CD4-positive, CD25-positive, alpha-beta regulatory T cell (primary cell): ENCODE data around the gene MAGEA12. TPM values are rescaled to one million over a fixed set of nuclear protein-coding genes. Genes with fewer than 3 reads are reported as not detected.

Experiments
- polyA plus RNA-seq, 4 donors: library from polyadenylated mRNA; unstranded; fragments of 300-500 nt; fragmentation: Illumina TruSeq; gene quantifications; one replicate each; pipeline ENCODE4 v1.2.3, GENCODE V29; 2021
- total RNA-seq: library from RNA; stranded (reverse); gene quantifications from one replicate; pipeline ENCODE4 v1.2.3, GENCODE V29; 2022

MAGEA12 gene
- total and polyA plus RNA-seq, 5 donors from 2014 or later = not detected

Other genes starting within 250 kb of the MAGEA12 start
- gene GABRQ, start 95.9 kb upstream of the MAGEA12 start, total RNA-seq = not detected
- gene GABRQ, start 95.9 kb upstream of the MAGEA12 start, polyA plus RNA-seq = not detected
- gene MAGEA3, start 35.0 kb upstream of the MAGEA12 start, total RNA-seq = not detected
- not detected for gene MAGEA3, start 35.0 kb upstream of the MAGEA12 start, polyA plus RNA-seq
- not detected for gene CSAG2, start 24.5 kb upstream of the MAGEA12 start, total RNA-seq
- not detected for gene CSAG2, start 24.5 kb upstream of the MAGEA12 start, polyA plus RNA-seq
- gene MAGEA2B, start 19.1 kb upstream of the MAGEA12 start, total RNA-seq = not detected
- gene MAGEA2B, start 19.1 kb upstream of the MAGEA12 start, polyA plus RNA-seq = not detected
- gene CSAG1, start within 50 bp of the MAGEA12 start, total RNA-seq = not detected
- gene CSAG1, start within 50 bp of the MAGEA12 start, polyA plus RNA-seq = not detected
- not detected for gene MAGEA2, start 20.1 kb downstream of the MAGEA12 start, total RNA-seq
- gene MAGEA2, start 20.1 kb downstream of the MAGEA12 start, polyA plus RNA-seq = not detected
- not detected for gene CSAG3, start 25.5 kb downstream of the MAGEA12 start, total RNA-seq
- under 1 TPM in 1 of 4 donors, not detected in 3; 0.50 TPM for gene CSAG3, start 25.5 kb downstream of the MAGEA12 start, polyA plus RNA-seq
- gene MAGEA6, start 35.9 kb downstream of the MAGEA12 start, total RNA-seq = not detected
- not detected for gene MAGEA6, start 35.9 kb downstream of the MAGEA12 start, polyA plus RNA-seq
- gene CETN2, start 97.0 kb downstream of the MAGEA12 start, total RNA-seq = 6.1 TPM
- 10 to 100 TPM; 19.3 to 22.2 (median 20.7) TPM for gene CETN2, start 97.0 kb downstream of the MAGEA12 start, polyA plus RNA-seq
- 8.4 TPM for gene NSDHL, start 97.3 kb downstream of the MAGEA12 start, total RNA-seq
- 10 to 100 TPM; 15.8 to 27.4 (median 17.4) TPM for gene NSDHL, start 97.3 kb downstream of the MAGEA12 start, polyA plus RNA-seq
- gene ZNF185, start 164.3 kb downstream of the MAGEA12 start, total RNA-seq = 4.4 TPM
- gene ZNF185, start 164.3 kb downstream of the MAGEA12 start, polyA plus RNA-seq = 1 to 10 TPM; 1.1 to 3.0 (median 1.7) TPM